ENCODE measurements around the gene SESN1.

Gene SESN1

GRCh38 chr6:109052018-109052651 is 42.5 kb downstream of the SESN1 start:
- no peak for DNase-seq (ENCODE audit: extremely low spot score)
- CTCF ChIA-PET, result no interaction called here
- no peak for TF ChIP-seq NFRKB (IDR thresholded peaks at IDR 0.05)
- TF ChIP-seq FOXM1 (IDR thresholded peaks at IDR 0.05; ENCODE audit: borderline replicate concordance), result no peak
- TF ChIP-seq SP1 (IDR thresholded peaks at IDR 0.05), result no peak
- TF ChIP-seq ELF4 (IDR thresholded peaks at IDR 0.05), result no peak
- no peak for TF ChIP-seq HDGF (IDR thresholded peaks at IDR 0.05; ENCODE audit: borderline replicate concordance)
- TF ChIP-seq CTBP1 (IDR thresholded peaks at IDR 0.05; ENCODE audit: borderline replicate concordance), result no peak
- no peak for TF ChIP-seq FOXA1 (IDR thresholded peaks at IDR 0.05)
- TF ChIP-seq ARNT (IDR thresholded peaks at IDR 0.05), result no peak
- TF ChIP-seq, protein P1, sequence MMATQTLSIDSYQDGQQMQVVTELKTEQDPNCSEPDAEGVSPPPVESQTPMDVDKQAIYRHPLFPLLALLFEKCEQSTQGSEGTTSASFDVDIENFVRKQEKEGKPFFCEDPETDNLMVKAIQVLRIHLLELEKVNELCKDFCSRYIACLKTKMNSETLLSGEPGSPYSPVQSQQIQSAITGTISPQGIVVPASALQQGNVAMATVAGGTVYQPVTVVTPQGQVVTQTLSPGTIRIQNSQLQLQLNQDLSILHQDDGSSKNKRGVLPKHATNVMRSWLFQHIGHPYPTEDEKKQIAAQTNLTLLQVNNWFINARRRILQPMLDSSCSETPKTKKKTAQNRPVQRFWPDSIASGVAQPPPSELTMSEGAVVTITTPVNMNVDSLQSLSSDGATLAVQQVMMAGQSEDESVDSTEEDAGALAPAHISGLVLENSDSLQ (IDR thresholded peaks at IDR 0.05), result no peak
- no peak for TF ChIP-seq BHLHE40 (IDR thresholded peaks at IDR 0.05; ENCODE audit: borderline replicate concordance)
- TF ChIP-seq FOXK2 (IDR thresholded peaks at IDR 0.05), result no peak
- TF ChIP-seq L3MBTL2 (conservative IDR thresholded peaks at IDR 0.05), result no peak
- TF ChIP-seq SUZ12 (IDR thresholded peaks at IDR 0.05), result no peak
- TF ChIP-seq ZNF384 (IDR thresholded peaks at IDR 0.05), result no peak
- no peak for TF ChIP-seq TARDBP (IDR thresholded peaks at IDR 0.05)
- TF ChIP-seq LEF1 (IDR thresholded peaks at IDR 0.05; ENCODE audit: borderline replicate concordance), result no peak
- POLR2A ChIA-PET, result interaction anchor here (2.0 kb wide), 1 partner anchor 13 kb away, joined by 6 read pairs; no protein-coding TSS in a partner anchor

- no peak for TF ChIP-seq FOXM1 (IDR thresholded peaks at IDR 0.05; ENCODE audit: borderline replicate concordance)
- no peak for TF ChIP-seq FOXA1 (IDR thresholded peaks at IDR 0.05)
- no peak for TF ChIP-seq CTBP1 (IDR thresholded peaks at IDR 0.05; ENCODE audit: borderline replicate concordance)
- TF ChIP-seq ARNT (IDR thresholded peaks at IDR 0.05), result no peak
- no peak for TF ChIP-seq BHLHE40 (IDR thresholded peaks at IDR 0.05; ENCODE audit: borderline replicate concordance)
- no peak for TF ChIP-seq SUZ12 (IDR thresholded peaks at IDR 0.05)
- TF ChIP-seq, protein P1 (IDR thresholded peaks at IDR 0.05), result peak; percentile 78
- CTCF ChIA-PET, result interaction anchor here (1.3 kb wide), 1 partner anchor 21 kb away, joined by 3 read pairs; no protein-coding TSS in a partner anchor
- POLR2A ChIA-PET, result interaction anchor here (1.8 kb wide), 1 partner anchor 43 kb away, joined by 5 read pairs; no protein-coding TSS in a partner anchor
- DNase-seq (ENCODE audit: extremely low spot score), result no peak
Measured at GRCh38 chr6:109051301-109052017, 43.2 kb downstream of the SESN1 start.

GRCh38 chr6:109050447-109051102 is 44.1 kb downstream of the SESN1 start:
- DNase-seq (ENCODE audit: extremely low spot score), result no peak
- TF ChIP-seq BHLHE40 (IDR thresholded peaks at IDR 0.05; ENCODE audit: borderline replicate concordance) (no peak), FOXM1 (IDR thresholded peaks at IDR 0.05; ENCODE audit: borderline replicate concordance) (no peak), CTBP1 (IDR thresholded peaks at IDR 0.05; ENCODE audit: borderline replicate concordance) (no peak), NFRKB (IDR thresholded peaks at IDR 0.05) (no peak), TARDBP (IDR thresholded peaks at IDR 0.05) (no peak), ARNT (IDR thresholded peaks at IDR 0.05) (no peak), ELF4 (IDR thresholded peaks at IDR 0.05) (no peak), SP1 (IDR thresholded peaks at IDR 0.05) (no peak), LEF1 (IDR thresholded peaks at IDR 0.05; ENCODE audit: borderline replicate concordance) (no peak), ZNF384 (IDR thresholded peaks at IDR 0.05) (no peak), L3MBTL2 (conservative IDR thresholded peaks at IDR 0.05) (no peak), FOXA1 (IDR thresholded peaks at IDR 0.05) (no peak)
- ChIA-PET CTCF (interaction anchor here (0.5 to 1.3 kb wide), 6 partner anchors 9 to 158 kb away, joined by 3 to 9 read pairs (median 4); no protein-coding TSS in a partner anchor), POLR2A (interaction anchor here (1.2 to 1.8 kb wide), 2 partner anchors 42 to 202 kb away, joined by 4 to 5 read pairs; partner anchors contain the start of gene ARMC2)

GRCh38 chr6:109050012-109050411 is 44.6 kb downstream of the SESN1 start:
- TF ChIP-seq, protein P1 (IDR thresholded peaks at IDR 0.05), result no peak
- TF ChIP-seq FOXM1 (IDR thresholded peaks at IDR 0.05; ENCODE audit: borderline replicate concordance) (peak; percentile 35; the same call in 1 of the 2 replicates), L3MBTL2 (conservative IDR thresholded peaks at IDR 0.05) (no peak), FOXA1 (IDR thresholded peaks at IDR 0.05) (no peak)
- no peak for DNase-seq (ENCODE audit: extremely low spot score)
- CTCF ChIA-PET, result interaction anchor here (0.6 to 1.3 kb wide), 4 partner anchors 8 to 42 kb away, joined by 3 to 5 read pairs (median 3); no protein-coding TSS in a partner anchor
- POLR2A ChIA-PET, result interaction anchor here (1.2 to 1.8 kb wide), 2 partner anchors 41 to 202 kb away, joined by 4 to 5 read pairs; partner anchors contain the start of gene ARMC2

DNA sequence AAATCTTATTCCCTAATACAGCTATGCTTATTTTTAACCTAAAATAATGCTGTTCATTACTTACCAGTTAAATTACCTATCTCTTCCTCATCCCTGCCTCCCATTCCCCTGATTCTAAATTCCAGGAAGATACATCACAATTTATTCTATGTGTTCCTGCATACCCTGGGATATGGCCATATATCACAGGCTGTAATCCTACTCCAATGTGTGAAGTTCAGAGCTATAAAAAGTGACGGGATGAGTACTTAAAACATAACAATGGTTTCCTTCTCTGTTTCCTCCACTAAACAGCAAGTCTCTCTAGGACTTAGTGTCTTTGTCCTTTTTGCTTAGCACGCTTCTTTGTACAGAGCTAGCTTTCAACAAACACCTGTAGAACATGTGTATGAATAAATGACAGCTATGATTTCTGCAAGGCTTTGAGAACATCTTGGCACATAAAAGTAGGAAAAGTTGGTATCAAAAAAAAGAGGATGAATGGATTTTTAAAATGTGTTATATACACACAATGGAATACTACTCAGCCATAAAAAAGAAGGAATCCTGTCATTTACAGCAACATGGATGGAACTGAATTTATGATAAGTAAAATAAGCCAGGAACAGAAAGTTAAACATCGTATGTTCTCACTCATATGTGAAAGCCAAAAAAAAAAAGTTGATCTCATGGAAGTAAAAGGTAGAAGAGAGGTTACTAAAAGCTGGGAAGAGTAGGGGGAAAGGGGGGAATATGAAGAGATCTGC is 45.8 kb downstream of the SESN1 start:
- ChIA-PET CTCF (interaction anchor here (0.6 kb wide), 1 partner anchor 17 kb away, joined by 4 read pairs; no protein-coding TSS in a partner anchor), POLR2A (no interaction called here)
- no peak for DNase-seq (ENCODE audit: extremely low spot score)
- TF ChIP-seq L3MBTL2 (conservative IDR thresholded peaks at IDR 0.05) (no peak), SP1 (IDR thresholded peaks at IDR 0.05) (no peak), LEF1 (IDR thresholded peaks at IDR 0.05; ENCODE audit: borderline replicate concordance) (no peak)
- TF ChIP-seq, protein P1 (IDR thresholded peaks at IDR 0.05), result peak; percentile 62

Data from HEK293T (cell line).